Measurements from ENCODE around the gene RBM6. TPM values are rescaled to one million over a fixed set of nuclear protein-coding genes. Genes with fewer than 3 reads are reported as not detected.
A peak's percentile ranks its signal among the peaks of the same experiment; 100 is the strongest.

RBM6 gene
- total RNA-seq, 6 experiments from 2014 or later = 32.5 to 41.6 (median 34.5) TPM

GRCh38 chr3:49926117-49926728 is 13.7 kb upstream of the RBM6 start:
- Mint-ChIP-seq H3K4me1 (ENCODE audit: low read depth) (peaks cover 48% of the 10 kb centered on the region), H3K27ac (peak overlapping the region; percentile 54), H3K9me3 (no peaks in the 10 kb centered on the region), H3K36me3 (ENCODE audit: low read depth) (peaks cover 15% of the 10 kb centered on the region; the same call in 1 of the 2 replicates), H3K4me3 (no peak overlapping the region), H3K27me3 (ENCODE audit: insufficient read depth) (no peaks in the 10 kb centered on the region)
- DNase-seq = no peak
- no peak for TF ChIP-seq CTCF (IDR thresholded peaks at IDR 0.05)

GRCh38 chr3:49927798-49928197 is 12.2 kb upstream of the RBM6 start:
- H3K9me3 Mint-ChIP-seq = no peaks in the 10 kb centered on the region
- H3K36me3 Mint-ChIP-seq (ENCODE audit: low read depth) = peaks cover 15% of the 10 kb centered on the region; the same call in 1 of the 2 replicates
- no peak overlapping the region for H3K27ac Mint-ChIP-seq
- no peak for TF ChIP-seq CTCF (IDR thresholded peaks at IDR 0.05)
- H3K27me3 Mint-ChIP-seq (ENCODE audit: insufficient read depth) = no peaks in the 10 kb centered on the region; the same call in 1 of the 2 replicates
- peaks cover 49% of the 10 kb centered on the region for H3K4me1 Mint-ChIP-seq (ENCODE audit: low read depth)
- DNase-seq = no peak
- peak overlapping the region; percentile 94; the same call in 1 of the 2 replicates for H3K4me3 Mint-ChIP-seq

DNA sequence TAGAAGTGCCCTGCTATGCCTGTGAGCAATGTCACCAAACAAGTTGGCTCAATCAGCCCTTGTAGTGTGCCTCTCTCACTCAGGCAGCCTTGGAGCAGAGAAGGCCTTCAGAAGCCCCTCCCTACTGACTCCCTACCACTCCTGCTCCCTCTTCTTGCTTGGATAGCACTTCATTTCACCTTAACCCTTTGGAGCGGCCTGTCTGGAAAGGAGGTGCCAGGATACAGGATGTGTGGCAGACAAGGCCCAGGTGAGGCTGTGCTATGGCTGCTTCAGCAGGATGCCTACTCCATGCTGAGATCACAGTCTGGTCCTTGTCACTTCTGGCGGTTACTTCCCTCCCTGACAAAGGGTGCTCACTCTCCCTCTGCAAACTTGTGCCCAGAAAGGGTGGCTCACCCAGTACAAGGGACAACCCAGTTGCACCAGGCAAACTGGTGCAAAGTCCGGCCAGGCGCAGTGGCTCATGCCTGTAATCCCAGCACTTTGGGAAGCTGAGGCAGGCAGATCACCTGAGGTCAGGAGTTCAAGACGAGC is 11.4 kb upstream of the RBM6 start:
- Mint-ChIP-seq H3K36me3 (ENCODE audit: low read depth) (peaks cover 15% of the 10 kb centered on the region; the same call in 1 of the 2 replicates), H3K27me3 (ENCODE audit: insufficient read depth) (no peaks in the 10 kb centered on the region; the same call in 1 of the 2 replicates), H3K9me3 (no peaks in the 10 kb centered on the region), H3K4me1 (ENCODE audit: low read depth) (peaks cover 49% of the 10 kb centered on the region), H3K4me3 (peak overlapping the region; percentile 94), H3K27ac (peak overlapping the region; percentile 24)
- TF ChIP-seq CTCF (IDR thresholded peaks at IDR 0.05) = no peak
- no peak for DNase-seq

- Mint-ChIP-seq H3K27me3 (ENCODE audit: insufficient read depth) (no peaks in the 10 kb centered on the region; the same call in 1 of the 2 replicates), H3K9me3 (no peaks in the 10 kb centered on the region), H3K4me1 (ENCODE audit: low read depth) (peaks cover 43% of the 10 kb centered on the region), H3K27ac (peak within 1 kb of the TSS; percentile 91), H3K4me3 (peak within 1 kb of the TSS; percentile 94), H3K36me3 (ENCODE audit: low read depth) (peaks cover 9% of the 10 kb centered on the region; the same call in 1 of the 2 replicates)
- TF ChIP-seq CTCF (IDR thresholded peaks at IDR 0.05) = peak; percentile 73
- peak; percentile 91 for DNase-seq
Measured at GRCh38 chr3:49929291-49930167, 10.4 kb upstream of the RBM6 start, which contains the start of gene MON1A. Gene MON1A, minus strand, starts transcription at chr3:49929811. Its CDS starts 16,465 bp downstream, at chr3:49913346.

DNA sequence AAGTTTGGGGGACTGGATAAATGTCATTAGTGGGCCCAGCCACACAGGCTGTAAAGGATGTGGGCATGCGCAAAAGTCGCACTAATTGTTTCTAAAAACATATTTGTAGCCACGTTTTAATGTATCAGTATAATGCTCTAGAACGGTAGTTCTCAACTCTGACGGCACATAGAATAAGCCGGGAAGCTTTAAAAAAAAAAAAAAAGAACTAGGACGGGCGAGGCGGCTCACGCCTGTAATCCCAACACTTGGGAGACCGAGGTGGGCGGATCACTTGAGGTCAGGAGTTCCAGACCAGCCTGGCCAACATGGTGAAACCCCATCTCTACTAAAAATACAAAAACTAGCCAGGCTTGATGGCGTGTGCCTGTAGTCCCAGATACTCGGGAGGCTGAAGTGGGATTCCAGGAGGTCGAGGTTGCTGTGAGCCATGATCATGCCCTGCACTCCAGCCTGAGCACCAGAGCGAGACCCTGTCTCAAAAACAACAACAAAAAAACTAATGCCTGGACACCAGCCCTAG is 9.7 kb upstream of the RBM6 start:
- peaks cover 38% of the 10 kb centered on the region for H3K4me1 Mint-ChIP-seq (ENCODE audit: low read depth)
- peaks cover 5% of the 10 kb centered on the region; the same call in 1 of the 2 replicates for H3K36me3 Mint-ChIP-seq (ENCODE audit: low read depth)
- no peak for TF ChIP-seq CTCF (IDR thresholded peaks at IDR 0.05)
- H3K4me3 Mint-ChIP-seq = peak overlapping the region; percentile 94
- peak overlapping the region; percentile 91 for H3K27ac Mint-ChIP-seq
- no peaks in the 10 kb centered on the region for H3K9me3 Mint-ChIP-seq
- no peaks in the 10 kb centered on the region; the same call in 1 of the 2 replicates for H3K27me3 Mint-ChIP-seq (ENCODE audit: insufficient read depth)
- no peak for DNase-seq
